NCI-H82 (cell line): ENCODE results near the gene EPN3.

ENCODE experiments used
- DNase-seq: peaks from one replicate; lab custom pipeline; 2025; lab: John Stamatoyannopoulos, UW

The EPN3 gene

DNA sequence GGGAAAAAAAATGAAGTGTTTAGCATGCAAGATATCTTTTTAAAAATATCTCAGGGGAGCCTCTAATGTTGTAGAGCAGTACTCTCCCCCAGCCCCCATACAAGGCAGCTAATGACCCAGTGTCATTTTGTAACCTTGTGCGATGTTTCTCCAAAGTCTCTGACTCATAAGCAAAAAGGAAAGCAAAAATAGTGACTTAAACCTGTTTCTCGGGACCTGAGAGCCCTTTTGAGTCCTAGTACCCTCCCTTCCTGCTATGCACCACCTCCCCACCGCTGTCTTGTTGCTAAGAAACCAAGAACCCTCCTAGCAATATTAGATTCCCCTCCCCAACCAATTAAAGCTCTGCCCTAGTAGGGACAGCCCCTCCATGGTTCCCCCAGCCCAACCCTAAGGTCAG, 21.5 kb upstream of the EPN3 start:
- DNase-seq = no peak

DNA sequence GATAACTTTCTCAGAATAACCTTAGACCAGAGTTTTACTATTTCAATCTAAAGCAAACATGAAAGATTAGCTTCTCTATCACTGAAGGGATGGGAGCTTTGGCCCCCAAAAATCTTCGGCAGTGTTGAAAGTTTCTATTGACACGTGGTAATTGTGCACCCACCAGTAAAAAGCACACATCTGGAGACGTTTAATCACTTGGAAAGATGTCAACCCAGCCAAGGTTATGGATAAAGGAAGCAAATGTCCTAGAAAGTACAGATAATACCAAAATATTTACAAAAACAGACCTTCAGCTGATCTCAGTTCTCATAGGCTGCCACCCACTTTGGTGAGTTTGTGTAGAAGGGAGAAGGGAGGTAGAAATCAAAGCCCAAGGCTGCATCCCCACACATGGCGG, 19.0 kb upstream of the EPN3 start:
- DNase-seq = no peak

- no peak for DNase-seq
These were observed 18.1 kb upstream of the EPN3 start for GRCh38 chr17:50514388-50514787.

GRCh38 chr17:50514936-50515702, 17.4 kb upstream of the EPN3 start:
- DNase-seq = no peak

- DNase-seq = no peak
These were observed 15.5 kb upstream of the EPN3 start for GRCh38 chr17:50517011-50517410.

DNA sequence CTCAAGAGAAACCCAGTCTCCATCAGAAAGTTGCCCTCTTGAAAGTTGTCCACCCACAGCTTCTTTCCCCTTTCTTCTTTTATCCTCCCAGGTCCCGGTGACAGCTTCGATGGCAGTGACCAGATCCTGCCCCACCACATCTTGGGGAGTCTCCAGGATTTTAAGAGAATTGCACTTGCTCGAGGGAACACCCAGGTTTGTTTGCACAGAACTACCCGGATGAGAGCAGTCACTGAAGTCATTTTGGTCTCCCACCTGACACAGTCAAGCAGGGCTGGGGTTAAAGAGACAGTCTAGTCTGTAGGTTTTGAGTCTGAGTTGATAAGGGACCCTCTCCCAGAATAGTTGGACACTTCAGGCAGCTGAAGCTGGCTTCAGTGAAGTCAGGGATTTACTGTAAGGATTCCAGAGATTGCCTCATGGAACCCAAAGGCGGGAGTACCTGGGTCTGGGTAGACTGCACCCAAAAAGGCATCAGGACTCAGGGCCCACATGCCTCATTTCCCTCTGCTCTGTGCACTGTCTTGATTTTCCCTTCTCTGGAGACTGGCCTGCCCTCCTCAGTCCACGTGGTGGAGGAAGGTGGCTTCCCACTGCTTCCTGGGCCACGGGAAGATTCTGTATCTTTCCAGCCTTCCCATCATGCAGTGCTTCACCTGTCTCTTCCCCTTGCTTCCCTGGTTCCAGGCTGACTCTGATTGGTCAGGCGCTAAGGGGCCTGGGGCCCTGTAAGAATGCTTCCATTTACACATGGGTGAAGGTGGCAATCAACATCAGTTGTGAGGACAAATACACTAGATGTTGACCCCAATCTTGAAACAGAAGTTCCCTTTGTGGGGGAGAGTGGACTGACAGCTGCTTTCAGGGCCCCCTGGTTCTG, 14.8 kb upstream of the EPN3 start:
- DNase-seq = no peak

- no peak for DNase-seq
These were observed 14.0 kb upstream of the EPN3 start for GRCh38 chr17:50518384-50519023.

- DNase-seq = no peak
These were observed 13.2 kb upstream of the EPN3 start for GRCh38 chr17:50519141-50519834.

- no peak for DNase-seq
These were observed 12.1 kb upstream of the EPN3 start for GRCh38 chr17:50520483-50520882.

DNA sequence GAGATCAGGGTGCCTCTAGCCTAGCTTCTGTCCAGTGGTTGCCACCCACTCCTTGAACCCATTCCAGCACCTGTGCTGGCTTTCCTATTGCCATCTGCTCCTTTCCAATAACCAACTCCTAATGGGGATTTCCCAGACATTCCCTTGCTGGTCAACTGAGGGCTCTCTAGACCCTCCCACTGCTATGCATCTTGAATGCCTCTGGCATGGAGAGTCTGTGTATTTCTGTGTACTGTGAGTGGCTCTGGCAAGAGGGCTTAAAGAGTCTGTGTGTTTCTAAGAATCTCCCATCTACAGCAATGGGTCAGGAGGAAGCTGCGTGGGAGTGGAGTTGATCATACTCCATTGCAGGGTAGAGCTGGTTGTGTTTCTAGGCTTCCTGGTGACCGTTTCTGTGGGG, 11.0 kb upstream of the EPN3 start:
- DNase-seq = no peak

GRCh38 chr17:50522766-50523165, 9.8 kb upstream of the EPN3 start:
- no peak for DNase-seq

DNA sequence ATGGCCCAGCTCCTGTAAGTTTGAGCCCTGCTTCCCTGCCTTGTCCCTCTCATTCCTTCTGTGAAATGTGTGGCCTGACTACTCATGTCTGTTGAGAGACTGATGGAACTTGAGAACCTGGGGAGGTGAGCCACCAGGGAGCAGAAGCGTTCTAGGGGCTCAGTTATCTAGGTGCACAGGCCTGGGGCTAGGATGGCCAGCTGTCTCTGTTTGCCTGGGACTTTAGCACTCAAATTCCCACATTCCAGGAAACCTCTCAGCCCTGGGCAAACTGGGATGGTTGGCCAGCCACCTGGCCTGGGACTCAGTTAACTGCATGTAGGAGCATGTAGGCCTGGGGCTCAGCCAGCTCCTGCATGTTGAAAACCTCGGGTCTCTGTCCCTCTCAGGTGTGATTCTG, 9.3 kb upstream of the EPN3 start:
- no peak for DNase-seq

GRCh38 chr17:50524838-50525237, 7.7 kb upstream of the EPN3 start:
- DNase-seq = no peak

DNA sequence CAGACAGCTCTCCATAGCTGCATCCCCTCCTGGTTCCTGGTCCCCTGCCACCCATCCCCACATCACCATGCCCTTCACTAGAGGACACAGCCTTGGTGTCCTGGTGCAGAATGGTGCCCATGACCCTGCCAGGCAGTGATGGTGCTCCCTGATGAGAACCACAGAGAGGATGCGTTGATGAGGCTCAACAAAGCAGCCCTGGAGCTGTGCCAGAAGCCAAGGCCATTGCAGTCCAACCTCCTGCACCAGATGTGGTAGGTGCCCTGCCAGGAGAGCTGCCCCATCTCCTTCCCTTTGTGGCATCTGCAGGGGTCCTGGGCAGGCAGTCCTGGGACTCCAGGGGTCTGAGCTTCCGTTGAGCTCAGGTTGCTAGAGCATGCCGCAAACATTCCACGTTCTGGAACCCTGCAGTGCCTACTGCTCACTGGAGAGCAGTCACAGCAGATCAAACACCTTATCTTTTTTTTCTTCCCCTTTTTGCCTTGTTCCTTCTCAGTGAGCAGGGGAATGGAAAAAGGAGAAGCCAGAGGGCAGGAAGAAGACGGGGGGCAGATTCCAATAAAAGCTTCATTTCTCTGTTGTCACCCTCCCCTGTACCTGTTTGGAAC, 5.3 kb upstream of the EPN3 start:
- DNase-seq = no peak

GRCh38 chr17:50527949-50528474, 4.5 kb upstream of the EPN3 start:
- no peak for DNase-seq

DNA sequence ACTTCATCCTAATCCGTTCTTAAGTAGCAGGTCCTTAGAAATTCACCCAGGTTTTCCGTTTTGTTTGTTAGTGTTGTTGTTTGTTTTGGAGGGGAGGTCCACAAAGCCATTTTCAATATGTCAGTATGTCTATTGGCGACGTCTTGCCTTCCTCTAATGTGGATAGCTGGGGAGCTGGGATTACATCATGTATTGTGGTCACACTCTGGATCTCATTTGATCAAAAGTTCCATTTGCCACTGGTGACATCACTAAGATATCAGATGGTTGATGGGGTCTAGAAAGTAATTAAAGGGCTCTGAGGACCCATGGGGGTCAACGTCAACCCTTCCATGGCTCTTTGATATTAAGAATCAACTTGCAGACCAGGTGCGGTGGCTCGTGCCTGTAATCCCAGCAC, 2.7 kb upstream of the EPN3 start:
- no peak for DNase-seq

DNA sequence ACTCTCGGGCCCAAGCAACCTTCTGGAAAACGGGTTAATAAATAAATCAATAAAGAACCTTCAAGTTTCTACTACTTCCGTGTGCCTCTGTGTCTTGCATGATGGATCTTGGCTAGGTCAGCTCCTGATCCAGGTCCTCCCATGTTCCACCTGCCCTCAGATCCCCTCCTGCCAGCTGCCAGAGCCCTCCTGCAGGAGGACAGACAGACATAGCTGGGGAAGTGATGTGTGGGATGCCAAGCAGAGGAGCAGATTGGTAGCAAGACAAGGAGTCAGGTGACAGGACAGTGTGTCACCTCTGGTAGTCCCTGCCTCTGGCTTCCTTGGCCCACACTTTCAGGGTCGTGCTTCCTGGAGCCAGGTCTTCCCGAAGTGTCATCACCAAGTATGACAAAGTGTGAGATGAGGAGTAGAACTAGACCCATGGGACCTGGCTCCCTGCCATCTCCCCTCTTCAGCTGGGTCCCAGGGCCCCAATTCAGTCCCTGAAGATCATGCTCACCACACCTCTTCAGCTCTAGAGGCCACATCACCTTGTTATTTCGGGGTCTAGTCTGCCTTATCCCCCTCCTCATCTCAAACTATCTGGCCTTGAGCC, 1.0 kb upstream of the EPN3 start:
- no peak for DNase-seq

- DNase-seq = no peak
These were observed 650 bp downstream of the EPN3 start for GRCh38 chr17:50533185-50533584.

GRCh38 chr17:50533720-50534148, 1.2 kb downstream of the EPN3 start:
- DNase-seq = no peak

DNA sequence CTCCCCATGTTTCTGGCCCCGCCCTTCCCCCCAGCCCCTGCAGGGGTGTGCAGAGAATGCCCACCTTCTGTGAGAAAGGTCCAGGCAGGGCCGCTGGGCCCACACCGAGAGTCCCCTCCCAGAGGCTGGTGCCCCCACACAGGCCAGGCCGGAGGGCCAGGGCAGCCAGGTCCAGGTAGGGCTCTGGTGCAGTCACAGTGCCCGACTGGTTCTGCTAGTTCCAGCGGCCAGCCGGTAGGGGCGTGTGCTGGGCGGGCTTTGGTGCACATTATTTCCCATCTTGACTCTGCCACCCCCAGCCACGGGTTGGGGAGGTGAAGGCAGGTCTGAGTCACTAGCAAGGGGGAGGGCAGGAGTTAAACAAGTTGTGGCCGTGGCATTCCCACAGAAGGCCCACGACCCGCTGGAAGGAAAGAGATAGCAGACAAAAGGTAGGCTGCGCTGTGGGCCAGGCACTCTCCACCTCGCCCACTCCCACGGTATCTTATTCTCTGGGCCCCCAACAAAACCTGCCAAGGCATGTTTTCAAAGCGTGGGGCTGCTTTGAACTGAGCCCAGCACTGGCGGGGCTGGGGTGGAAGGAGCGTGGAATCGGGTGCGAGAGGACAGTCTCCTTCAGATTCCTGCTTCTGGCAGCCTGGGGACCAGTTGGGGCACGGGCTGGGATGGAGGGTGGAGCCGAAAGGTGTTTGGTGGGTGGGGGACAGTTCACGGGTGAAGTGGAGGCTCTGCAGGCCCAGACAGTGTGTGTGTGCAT, 1.9 kb downstream of the EPN3 start:
- DNase-seq = peak; percentile 42

DNA sequence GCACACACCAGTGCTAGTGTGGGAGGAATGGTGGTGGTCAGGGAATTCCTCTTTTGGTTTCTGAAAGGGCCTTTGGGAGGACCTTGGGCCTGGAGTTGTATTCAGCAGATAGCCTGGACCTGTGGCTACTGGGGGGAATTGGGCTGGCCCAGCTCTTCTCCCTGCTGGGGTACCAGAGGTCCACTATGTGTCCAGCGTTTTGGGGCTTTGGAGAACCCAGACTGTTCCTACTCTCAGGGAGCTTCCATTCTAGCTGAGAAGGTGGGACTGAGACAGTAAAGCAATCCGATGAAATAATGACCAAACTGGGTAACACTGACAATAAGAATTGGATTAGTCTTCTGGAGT, 2.4 kb downstream of the EPN3 start:
- DNase-seq = no peak
